ENCODE results near the gene MCCC2. TPM values are rescaled to one million over a fixed set of nuclear protein-coding genes. Genes with fewer than 3 reads are reported as not detected.

MCCC2 gene
- total RNA-seq, 1 experiment from 2014 or later = 51.1 TPM

DNA sequence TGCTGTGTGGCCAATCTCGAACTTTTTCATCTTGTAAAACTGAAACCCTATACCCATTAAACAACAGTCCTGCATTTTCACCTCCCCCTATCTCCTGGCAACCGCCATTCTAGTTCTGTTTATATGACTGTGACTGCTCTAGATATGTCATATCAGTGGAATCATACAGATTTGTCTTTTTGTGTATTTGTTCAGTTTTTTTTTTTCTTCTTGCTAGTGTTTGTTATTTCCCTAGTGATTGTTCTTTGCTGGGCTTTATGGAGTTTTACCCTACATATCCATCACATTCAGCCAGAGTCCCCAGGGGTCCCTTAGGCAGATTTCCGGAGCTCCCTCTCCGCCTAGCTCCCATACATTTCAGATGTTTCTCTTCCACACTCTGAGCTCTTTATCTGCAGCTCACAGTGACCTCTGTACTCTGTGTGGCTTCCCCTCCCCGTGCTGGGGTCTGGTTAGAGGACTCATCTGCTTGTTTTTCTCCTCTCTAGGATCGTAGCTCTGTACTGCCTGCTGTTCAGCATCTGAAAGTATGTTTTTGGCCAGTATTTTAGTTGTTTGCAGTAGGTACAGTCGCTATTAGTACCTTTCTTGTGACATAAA, 106.8 kb downstream of the MCCC2 start:
- TF ChIP-seq, protein P1, sequence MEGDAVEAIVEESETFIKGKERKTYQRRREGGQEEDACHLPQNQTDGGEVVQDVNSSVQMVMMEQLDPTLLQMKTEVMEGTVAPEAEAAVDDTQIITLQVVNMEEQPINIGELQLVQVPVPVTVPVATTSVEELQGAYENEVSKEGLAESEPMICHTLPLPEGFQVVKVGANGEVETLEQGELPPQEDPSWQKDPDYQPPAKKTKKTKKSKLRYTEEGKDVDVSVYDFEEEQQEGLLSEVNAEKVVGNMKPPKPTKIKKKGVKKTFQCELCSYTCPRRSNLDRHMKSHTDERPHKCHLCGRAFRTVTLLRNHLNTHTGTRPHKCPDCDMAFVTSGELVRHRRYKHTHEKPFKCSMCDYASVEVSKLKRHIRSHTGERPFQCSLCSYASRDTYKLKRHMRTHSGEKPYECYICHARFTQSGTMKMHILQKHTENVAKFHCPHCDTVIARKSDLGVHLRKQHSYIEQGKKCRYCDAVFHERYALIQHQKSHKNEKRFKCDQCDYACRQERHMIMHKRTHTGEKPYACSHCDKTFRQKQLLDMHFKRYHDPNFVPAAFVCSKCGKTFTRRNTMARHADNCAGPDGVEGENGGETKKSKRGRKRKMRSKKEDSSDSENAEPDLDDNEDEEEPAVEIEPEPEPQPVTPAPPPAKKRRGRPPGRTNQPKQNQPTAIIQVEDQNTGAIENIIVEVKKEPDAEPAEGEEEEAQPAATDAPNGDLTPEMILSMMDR (IDR thresholded peaks at IDR 0.05; ENCODE audit: unreplicated experiment) = no peak
- no peaks in the 10 kb centered on the region for H3K36me3 Mint-ChIP-seq (ENCODE audit: insufficient read depth, unreplicated experiment)
- BruUV-seq (replicated peaks) = no TSS peak
- intact Hi-C loops (cut with micrococcal nuclease) = no loop called here
- CTCF ChIA-PET = interaction anchor here (0.7 kb wide), 1 partner anchor 56 kb away, joined by 3 read pairs; no protein-coding TSS in a partner anchor
- no peak overlapping the region for H3K4me3 Mint-ChIP-seq (ENCODE audit: unreplicated experiment)
- no peaks in the 10 kb centered on the region for H3K4me1 Mint-ChIP-seq (ENCODE audit: insufficient read depth, unreplicated experiment)
- H3K27me3 Mint-ChIP-seq (ENCODE audit: insufficient read depth, unreplicated experiment) = peaks cover 83% of the 10 kb centered on the region
- no peaks in the 10 kb centered on the region for H3K9me3 Mint-ChIP-seq (ENCODE audit: unreplicated experiment)
- H3K27ac Mint-ChIP-seq (ENCODE audit: low read depth, unreplicated experiment) = no peak overlapping the region
- DNase-seq (ENCODE audit: unreplicated experiment) = no peak
- POLR2A ChIA-PET = interaction anchor here (1.2 kb wide), 1 partner anchor 10 kb away, joined by 3 read pairs; no protein-coding TSS in a partner anchor

DNA sequence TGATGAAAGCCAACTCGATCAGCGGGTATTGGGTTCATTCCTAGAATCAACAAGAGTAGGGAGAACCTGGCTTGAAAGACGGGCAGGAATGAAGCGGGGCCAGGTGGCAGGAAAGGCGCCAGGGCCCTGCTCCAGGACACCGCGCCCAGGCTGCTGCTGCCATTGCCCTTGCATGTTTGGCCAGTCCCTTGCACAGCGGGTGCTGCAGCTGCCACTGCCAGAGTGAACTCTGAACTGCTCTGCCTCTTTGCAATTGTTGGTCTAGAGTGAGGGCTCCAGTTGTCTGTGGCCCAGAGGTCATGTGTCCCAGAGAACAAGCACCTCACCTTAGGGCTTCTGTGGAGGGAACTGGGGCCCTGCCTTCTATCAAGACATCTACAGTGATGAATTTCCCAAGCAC, 107.9 kb downstream of the MCCC2 start:
- BruUV-seq (replicated peaks) = no TSS peak
- ChIA-PET POLR2A (interaction anchor here (1.2 kb wide), 1 partner anchor 11 kb away, joined by 3 read pairs; no protein-coding TSS in a partner anchor), CTCF (no interaction called here)
- TF ChIP-seq, protein P1 (IDR thresholded peaks at IDR 0.05; ENCODE audit: unreplicated experiment) = no peak
- Mint-ChIP-seq H3K27me3 (ENCODE audit: insufficient read depth, unreplicated experiment) (peaks cover 74% of the 10 kb centered on the region), H3K9me3 (ENCODE audit: unreplicated experiment) (no peaks in the 10 kb centered on the region), H3K4me1 (ENCODE audit: insufficient read depth, unreplicated experiment) (no peaks in the 10 kb centered on the region), H3K36me3 (ENCODE audit: insufficient read depth, unreplicated experiment) (no peaks in the 10 kb centered on the region), H3K4me3 (ENCODE audit: unreplicated experiment) (no peak overlapping the region), H3K27ac (ENCODE audit: low read depth, unreplicated experiment) (no peak overlapping the region)
- intact Hi-C loops (cut with micrococcal nuclease) = no loop called here
- no peak for DNase-seq (ENCODE audit: unreplicated experiment)

DNA sequence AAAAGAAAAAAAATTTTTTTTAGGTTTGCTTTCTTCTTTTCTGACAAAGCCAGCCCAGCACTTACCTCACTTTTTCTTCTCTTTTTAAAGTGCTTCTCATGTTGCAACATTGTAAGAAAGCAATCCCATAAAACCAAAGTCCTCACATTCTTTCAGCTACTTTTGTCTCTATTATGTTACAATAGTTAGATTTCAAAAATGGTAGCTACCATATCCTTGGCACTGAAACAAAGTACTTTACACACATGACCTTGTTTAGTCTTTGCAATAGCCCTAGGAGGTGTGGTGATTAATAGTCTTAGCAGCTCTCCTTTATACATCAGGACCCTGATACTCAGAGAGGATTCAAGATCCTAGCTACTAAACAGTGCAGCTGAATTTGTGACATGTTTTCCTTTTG, 108.5 kb downstream of the MCCC2 start:
- DNase-seq (ENCODE audit: unreplicated experiment) = no peak
- Mint-ChIP-seq H3K4me1 (ENCODE audit: insufficient read depth, unreplicated experiment) (no peaks in the 10 kb centered on the region), H3K27me3 (ENCODE audit: insufficient read depth, unreplicated experiment) (peaks cover 74% of the 10 kb centered on the region), H3K36me3 (ENCODE audit: insufficient read depth, unreplicated experiment) (no peaks in the 10 kb centered on the region), H3K27ac (ENCODE audit: low read depth, unreplicated experiment) (no peak overlapping the region), H3K9me3 (ENCODE audit: unreplicated experiment) (no peaks in the 10 kb centered on the region), H3K4me3 (ENCODE audit: unreplicated experiment) (no peak overlapping the region)
- intact Hi-C loops (cut with micrococcal nuclease) = no loop called here
- CTCF ChIA-PET = no interaction called here
- POLR2A ChIA-PET = interaction anchor here (0.7 kb wide), 1 partner anchor 60 kb away, joined by 4 read pairs; no protein-coding TSS in a partner anchor
- TF ChIP-seq, protein P1 (IDR thresholded peaks at IDR 0.05; ENCODE audit: unreplicated experiment) = no peak
- BruUV-seq (replicated peaks) = no TSS peak

DNA sequence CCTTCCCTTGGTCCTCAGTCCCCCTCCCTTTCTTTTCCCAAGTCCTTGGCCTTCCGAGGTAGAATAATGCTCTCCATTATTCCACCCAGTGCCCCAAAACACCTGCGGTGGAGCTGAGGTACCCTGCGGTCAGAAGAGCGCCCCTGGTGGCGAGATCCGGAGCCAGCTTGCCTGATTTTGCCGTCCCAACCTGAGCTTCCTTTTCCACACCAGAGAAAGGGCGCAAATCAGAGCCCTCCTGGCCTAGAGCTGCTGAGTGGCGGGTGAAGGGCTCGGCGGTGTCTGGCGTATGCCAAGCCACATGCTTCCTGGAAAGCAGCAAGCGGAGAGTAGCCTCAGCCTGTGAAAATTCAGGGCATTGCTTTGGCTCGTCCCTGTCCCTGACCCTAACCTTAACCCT, 110.8 kb downstream of the MCCC2 start:
- H3K27ac Mint-ChIP-seq (ENCODE audit: low read depth, unreplicated experiment) = no peak overlapping the region
- DNase-seq (ENCODE audit: unreplicated experiment) = no peak
- H3K4me3 Mint-ChIP-seq (ENCODE audit: unreplicated experiment) = no peak overlapping the region
- intact Hi-C loops (cut with micrococcal nuclease) = no loop called here
- H3K27me3 Mint-ChIP-seq (ENCODE audit: insufficient read depth, unreplicated experiment) = peaks cover 78% of the 10 kb centered on the region
- ChIA-PET CTCF (interaction anchor here (0.7 to 1.4 kb wide), 3 partner anchors 9 to 317 kb away, joined by 3 to 5 read pairs (median 4); no protein-coding TSS in a partner anchor), POLR2A (no interaction called here)
- no peaks in the 10 kb centered on the region for H3K36me3 Mint-ChIP-seq (ENCODE audit: insufficient read depth, unreplicated experiment)
- TF ChIP-seq, protein P1 (IDR thresholded peaks at IDR 0.05; ENCODE audit: unreplicated experiment) = peak; percentile 60
- H3K4me1 Mint-ChIP-seq (ENCODE audit: insufficient read depth, unreplicated experiment) = no peaks in the 10 kb centered on the region
- no peaks in the 10 kb centered on the region for H3K9me3 Mint-ChIP-seq (ENCODE audit: unreplicated experiment)
- BruUV-seq (replicated peaks) = no TSS peak

Data from MCF 10A (cell line).